Peyer's patch (tissue), 4 donors: Measurements from ENCODE around the gene SYK.

Experiments
- CTCF ChIP-seq, 6 experiments: fragments of 450-650 bp in 4 of 6; fragments of 200-600 bp in 2 of 6; sonication (generic) in 1 of 6; IDR thresholded peaks; one replicate each; pipeline ENCODE4 v1.5.1; 2017 to 2019; ENCODE audit warnings: antibody characterized with exemption in 6 of 6, mild to moderate bottlenecking in 3 of 6, moderate library complexity in 1 of 6
- POLR2A ChIP-seq, 2 donors: fragments of 450-650 bp; IDR thresholded peaks; one replicate each; pipeline ENCODE4 v1.5.1; 2017; ENCODE audit warnings: antibody characterized with exemption in 2 of 2, mild to moderate bottlenecking in 2 of 2, moderate library complexity in 2 of 2

- no peak for TF ChIP-seq POLR2A (IDR thresholded peaks at IDR 0.05)
- TF ChIP-seq CTCF (IDR thresholded peaks at IDR 0.05): no peak
These were observed 25.7 kb downstream of the SYK start for GRCh38 chr9:90827181-90827871.
